ENCODE data around the gene COL21A1.

The COL21A1 gene

GRCh38 chr6:56193846-56194245, 53.5 kb downstream of the COL21A1 start:
- DNase-seq = no peak

DNA sequence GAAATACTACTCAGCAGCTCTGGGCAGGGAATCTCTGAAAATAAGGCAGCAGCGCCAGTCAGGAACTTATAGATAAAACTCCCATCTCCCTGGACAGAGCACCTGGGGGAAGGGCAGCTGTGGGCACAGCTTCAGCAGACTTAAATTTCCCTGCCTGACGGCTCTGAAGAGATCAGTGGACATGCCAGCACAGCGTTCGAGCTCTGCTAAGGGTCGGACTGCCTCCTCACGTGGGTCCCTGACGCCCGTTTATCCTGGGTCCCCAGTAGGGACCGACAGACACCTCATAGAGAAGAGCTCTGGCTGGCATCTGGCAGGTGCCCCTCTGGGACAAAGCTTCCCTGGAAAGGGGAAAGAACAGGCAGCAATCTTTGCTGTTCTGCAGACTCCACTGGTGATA, 59.0 kb downstream of the COL21A1 start:
- DNase-seq = no peak

- DNase-seq = no peak
These were observed 59.7 kb downstream of the COL21A1 start for GRCh38 chr6:56187686-56188085.

- DNase-seq = no peak
These were observed 70.6 kb downstream of the COL21A1 start for GRCh38 chr6:56176741-56177140.

DNA sequence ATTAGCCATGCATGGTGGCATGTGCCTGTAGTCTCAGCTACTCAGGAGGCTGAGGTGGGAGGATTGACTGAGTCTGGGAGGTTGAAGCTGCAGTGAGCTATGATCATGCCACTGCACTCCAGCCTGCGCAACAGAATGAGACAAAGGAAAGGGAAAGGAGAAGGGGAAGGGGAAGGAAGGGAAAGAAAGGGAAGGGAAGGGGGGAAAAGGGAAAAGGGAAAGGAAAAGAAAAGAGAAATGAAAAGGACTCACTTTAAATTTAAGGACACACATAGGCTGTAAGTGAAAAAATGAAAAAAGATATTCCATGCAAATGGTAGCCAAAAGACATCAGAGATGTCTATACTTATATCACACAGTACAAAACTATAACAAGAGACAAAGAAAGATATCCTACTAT, 74.2 kb downstream of the COL21A1 start:
- no peak for DNase-seq

- DNase-seq = no peak
These were observed 75.2 kb downstream of the COL21A1 start for GRCh38 chr6:56172144-56172543.

- DNase-seq = no peak
These were observed 78.0 kb downstream of the COL21A1 start for GRCh38 chr6:56169366-56169765.

- DNase-seq = no peak
These were observed 78.8 kb downstream of the COL21A1 start for GRCh38 chr6:56168596-56168995.

DNA sequence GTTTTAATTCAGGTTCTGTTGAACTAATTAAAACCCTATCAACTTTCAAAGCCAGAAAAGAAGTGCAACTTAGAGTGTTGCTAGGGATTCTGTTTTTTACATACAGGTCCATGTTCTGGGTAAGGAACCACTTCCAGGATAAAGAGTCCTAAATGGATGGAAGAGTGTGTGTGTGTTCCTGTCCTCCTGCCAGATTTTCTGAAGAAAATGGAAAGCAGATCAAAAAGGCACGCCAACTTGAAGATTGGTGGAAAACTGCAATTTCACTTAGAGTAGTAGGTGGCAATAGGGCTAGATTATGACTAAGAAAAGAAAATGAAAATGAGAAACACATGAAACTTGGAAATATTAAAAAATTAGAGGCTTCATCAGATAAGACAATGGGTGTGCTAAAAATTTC, 85.3 kb downstream of the COL21A1 start:
- no peak for DNase-seq

DNA sequence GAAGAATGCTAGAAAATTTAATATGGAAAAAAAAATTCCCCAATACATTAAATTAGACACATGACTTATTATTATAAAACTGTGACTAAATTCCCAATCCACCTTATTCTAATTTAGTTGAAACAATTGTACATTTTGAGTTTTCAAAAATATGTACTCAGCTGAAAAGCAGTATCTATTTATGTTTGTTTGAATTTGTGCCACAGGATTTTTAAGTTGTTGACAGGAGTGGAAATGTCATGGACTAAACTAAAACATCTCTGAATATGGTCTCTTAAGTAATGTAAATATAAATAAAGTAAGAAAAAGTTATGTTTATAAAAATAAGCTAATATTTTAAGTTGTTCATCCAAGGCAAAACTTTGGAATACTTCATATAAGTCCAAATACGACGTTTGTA, 86.9 kb downstream of the COL21A1 start:
- no peak for DNase-seq

GRCh38 chr6:56158571-56158970, 88.8 kb downstream of the COL21A1 start:
- DNase-seq = no peak

DNA sequence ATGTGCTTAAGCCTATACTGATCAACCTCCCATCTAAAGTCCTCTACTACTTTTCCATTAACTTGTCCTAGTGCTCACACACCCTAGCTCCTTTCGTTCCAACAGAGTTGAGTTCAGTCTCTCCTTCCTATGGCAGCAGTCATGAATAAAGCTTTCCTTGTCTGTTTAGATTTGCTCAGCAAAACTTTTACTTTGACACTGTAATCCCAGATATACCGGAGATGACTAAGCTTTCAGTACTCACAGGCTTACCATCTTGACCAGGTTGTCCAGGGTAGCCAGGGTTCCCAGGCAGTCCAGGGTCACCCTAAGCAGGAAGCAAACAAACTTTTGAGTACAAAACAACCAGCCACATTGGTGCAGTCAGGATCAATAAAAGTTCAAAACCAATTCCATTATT, 90.7 kb downstream of the COL21A1 start:
- no peak for DNase-seq

- DNase-seq = peak in 4 of 56 donors; percentile 1 to 4 (median 2)
These were observed 91.7 kb downstream of the COL21A1 start for GRCh38 chr6:56155634-56156141.

DNA sequence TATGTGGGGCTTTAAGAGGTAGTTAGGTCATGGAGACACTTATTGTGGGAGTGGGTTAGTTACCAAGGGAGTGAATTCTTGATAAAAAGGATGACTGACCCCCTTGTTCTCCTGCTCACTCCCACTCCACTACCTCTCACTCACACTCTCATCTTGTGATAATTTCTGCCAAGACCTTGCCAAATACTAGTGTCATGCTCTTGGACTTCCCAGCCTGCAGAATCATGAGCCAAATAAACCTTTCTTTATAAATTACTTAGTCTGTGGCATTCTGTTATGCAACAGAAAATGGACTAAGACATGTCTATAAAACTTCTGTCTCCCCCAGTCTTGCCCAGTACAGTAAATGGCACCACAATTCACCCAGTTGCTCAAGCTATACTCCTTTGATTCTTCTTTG, 93.3 kb downstream of the COL21A1 start:
- no peak for DNase-seq

DNA sequence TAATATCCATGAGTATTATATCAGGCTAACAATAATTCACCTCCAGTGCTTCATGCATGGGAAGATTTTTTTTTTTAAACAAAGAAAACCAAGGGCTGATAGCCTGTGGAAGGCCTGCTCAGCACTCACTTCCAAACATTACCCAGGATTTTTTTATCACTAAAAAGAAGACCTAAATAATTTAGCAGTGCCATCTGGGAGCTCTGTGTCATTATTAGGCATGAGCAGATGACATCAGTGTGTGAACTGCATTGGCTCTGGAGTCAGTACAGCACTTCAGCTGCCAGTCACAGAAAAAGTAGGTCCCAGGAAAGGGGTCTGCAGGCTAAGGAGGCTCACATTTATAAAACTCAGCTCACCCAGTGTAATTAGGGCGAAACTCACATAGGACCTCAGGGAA, 94.8 kb downstream of the COL21A1 start:
- DNase-seq = no peak

DNA sequence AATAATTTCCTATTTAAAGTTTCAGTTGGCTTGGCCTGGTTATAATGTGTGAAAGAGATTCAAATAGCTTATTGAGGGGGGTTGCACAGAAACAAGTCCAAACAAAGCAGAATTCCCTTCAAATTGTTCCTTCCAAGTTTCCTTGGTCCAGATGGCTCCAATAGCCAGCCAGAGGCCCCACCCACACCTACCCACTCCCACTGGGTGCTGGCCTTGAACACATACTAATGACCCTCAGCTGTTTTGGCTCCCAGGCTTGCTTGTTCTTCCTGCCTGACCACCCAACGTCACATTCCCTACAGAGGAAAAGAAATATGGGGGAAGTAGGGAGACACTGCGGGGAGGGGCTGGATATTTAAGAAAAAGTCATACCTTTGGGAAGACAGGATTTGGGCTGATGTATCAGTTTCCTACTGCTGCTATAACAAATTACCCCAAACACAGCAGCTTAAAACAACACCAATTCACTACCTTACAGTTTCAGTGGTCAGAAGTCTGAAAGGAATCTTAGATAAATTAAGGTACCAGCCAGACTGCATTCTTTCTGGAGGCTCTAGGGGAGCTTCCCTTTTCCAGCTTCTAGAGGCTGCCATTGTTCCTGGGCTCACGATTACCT, 95.7 kb downstream of the COL21A1 start:
- DNase-seq = no peak

GRCh38 chr6:56148488-56149186, 98.7 kb downstream of the COL21A1 start:
- DNase-seq = no peak

DNA sequence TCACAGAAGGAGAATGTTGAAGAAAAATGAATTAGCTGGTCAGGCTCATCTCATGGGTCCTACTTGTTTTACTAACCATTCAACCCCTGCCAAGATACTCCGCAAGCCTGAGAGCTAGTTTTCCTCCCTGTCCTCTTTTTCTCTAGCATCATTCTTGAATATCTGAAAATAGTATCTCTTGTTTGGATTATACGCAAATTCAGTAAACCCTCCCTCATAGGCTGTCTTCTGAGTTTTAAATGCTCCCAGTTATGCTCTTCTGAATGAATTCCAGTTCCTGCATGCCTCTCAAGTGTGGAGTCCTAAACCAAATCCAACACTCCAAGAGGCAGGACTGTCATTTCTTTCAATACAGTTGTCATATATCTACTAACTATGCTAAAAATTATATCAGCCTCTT, 99.6 kb downstream of the COL21A1 start:
- no peak for DNase-seq

DNA sequence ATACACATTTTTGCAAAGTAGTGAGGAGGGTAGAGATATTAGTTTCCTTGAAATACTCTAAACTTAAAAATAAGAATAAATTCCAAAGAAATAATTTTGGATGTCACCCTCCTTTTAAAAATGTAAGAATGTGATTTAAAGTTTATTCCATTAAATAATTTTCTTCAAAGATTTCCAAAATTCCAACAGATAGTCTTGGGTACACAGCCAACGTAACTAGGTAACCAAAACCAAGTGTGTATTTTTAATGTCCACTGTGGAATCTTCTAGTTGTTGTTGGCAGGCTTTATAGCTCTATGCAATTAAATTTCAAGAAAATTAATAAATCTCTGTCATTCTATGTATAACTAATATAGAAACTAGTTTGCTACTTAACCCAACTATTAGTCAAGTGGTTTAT, 101.3 kb downstream of the COL21A1 start:
- DNase-seq = no peak

DNA sequence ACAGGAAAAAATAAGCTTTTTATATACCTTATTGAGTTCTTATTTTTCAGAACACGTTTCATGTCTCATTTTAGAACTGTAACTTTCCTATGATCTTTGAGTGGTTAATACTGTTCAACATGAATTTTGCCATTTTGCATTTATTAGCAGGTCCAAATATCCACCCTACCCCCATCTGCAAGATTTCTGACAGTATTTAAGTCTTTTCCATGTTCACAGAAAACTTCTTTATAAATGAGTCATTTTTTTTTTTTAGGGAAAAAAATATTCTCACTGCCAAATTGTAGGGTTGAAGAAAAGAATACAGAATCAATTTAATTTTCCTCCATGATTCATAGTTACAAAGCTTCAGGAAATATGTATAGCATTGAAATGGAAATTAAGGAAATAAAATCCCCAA, 101.8 kb downstream of the COL21A1 start:
- no peak for DNase-seq

- no peak for DNase-seq
These were observed 102.6 kb downstream of the COL21A1 start for GRCh38 chr6:56144538-56145324.

- no peak for DNase-seq
These were observed 103.6 kb downstream of the COL21A1 start for GRCh38 chr6:56143796-56144195.
